ENCODE data around the gene TMEM217.

GRCh38 chr6:37265860-37266259 is 7.9 kb upstream of the TMEM217 start:
- TF ChIP-seq CTCF (IDR thresholded peaks at IDR 0.05; ENCODE audit: insufficient read depth, low read length, poor library complexity, severe bottlenecking) (no peak), EZH2phosphoT487 (conservative IDR thresholded peaks at IDR 0.05; ENCODE audit: low read length) (no peak)

Data from SU-DHL-6 (cell line).